GM21515 (cell line): Measurements from ENCODE around the gene CNP.
"Not testable (repeated sequence)": the region's sequence is repeated elsewhere in the genome, so short reads cannot be mapped to it uniquely, and the experiment has no call there.

Source experiments
- ATAC-seq: cut with Tn5 transposase; IDR thresholded peaks from one replicate; pipeline ENCODE4 v1.9.1; 2021; ENCODE audit not compliant: unreplicated experiment

CNP gene

DNA sequence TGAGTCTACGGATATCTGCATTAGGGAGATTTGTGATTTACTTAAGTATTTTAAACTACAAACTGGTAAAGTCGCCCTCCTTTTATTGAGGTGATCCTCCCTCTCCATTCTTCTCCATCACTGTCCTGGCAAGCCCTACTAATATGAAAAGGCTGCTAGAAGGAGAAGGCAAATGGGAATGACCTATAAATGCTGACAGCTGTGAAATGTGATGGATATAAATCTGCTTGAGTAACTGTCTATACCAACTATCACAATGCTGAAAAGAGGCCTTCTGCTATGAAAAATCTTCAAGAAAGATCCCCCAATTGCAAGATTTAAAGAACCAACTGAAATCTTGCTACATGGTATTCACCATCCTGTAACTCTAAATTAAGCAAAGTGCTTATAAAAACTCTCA, 35.1 kb downstream of the CNP start:
- no peak for ATAC-seq

DNA sequence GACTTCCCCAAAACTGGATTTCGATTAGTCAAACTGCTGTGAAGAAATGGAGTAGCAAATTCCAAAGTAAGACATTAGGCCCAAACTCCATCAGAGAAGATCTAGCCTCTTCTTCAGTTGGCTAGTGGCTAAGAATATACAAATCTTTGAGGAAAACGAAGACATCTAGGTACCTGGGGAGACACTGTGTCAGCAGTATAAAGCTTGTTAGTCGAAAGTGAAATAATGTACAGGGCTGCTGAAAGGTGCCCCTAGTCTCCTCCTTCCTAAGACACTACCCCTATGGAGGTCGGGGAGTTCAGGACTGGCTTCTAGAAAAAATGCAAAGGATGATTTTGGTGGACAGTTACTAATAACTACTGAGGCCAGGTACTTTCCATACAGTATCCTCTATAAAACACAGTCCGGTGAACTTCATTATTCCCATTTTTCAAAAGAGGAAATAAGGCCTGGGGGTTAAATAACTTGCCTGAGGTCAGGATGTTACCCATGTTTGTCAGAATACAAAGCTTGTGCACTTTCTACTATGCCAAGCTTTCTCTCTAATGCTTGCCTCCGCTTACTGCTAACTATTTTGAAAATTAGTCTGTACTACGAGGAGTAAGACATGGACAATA, 35.7 kb downstream of the CNP start:
- no peak for ATAC-seq

DNA sequence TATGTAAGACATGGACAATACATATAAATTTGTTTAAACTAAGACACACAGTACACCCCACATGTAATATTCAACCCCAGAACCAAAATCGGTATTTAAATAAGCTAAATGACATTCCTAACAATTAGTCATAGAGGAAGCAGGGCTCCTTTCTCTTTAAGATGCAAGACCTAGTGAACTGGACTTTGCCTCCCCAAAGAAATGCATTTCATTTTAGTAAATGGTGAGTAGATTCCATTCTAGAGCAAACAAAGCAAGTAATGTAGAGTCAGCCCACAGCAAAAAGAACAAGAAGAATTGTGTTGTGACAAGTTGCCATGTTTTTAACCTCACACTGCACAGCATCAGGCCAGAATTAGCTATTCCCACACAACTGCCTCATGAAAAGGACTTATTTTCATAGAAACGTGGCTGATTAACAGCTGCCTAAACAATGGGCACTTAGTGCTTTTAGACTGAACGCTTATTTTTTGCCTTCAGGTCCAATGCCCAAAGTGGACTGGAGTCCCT, 36.3 kb downstream of the CNP start:
- no peak for ATAC-seq

DNA sequence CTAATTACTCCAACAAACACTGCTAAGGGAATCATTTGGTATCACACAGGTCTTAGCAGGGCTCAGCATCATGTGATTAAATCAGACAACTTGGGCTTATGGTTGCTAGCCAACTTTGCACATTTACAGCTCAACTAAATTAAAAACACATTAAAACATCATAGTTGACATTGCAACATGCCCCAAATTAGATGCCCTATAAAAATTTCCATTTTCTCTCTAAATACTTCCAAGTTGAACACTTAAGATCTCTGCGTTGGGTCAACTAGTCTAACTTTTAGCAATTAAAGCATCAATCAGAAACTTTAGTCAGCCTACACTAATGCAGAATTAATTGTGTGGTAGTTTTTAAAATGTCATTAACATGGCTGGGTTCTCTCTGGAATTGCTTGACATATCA, 38.6 kb downstream of the CNP start:
- ATAC-seq: no peak

DNA sequence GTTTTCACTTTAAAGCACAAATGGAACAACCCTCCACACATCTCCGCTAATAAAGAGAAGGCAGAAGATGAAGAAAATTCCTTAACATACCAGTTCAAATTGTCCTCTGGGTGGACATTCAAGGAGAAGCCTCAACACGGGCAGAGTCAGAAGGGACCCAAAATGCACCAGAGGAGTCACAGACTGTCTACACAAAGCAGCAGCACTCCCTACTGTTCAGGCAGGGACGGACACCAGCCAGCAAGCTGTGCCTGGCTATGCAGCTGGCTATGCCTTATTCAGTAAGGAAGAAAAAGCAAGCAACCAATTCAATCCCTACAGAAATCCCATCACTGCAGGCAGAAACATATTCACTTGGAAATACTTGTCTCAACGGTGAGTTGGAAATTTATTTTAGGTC, 42.6 kb downstream of the CNP start:
- no peak for ATAC-seq

DNA sequence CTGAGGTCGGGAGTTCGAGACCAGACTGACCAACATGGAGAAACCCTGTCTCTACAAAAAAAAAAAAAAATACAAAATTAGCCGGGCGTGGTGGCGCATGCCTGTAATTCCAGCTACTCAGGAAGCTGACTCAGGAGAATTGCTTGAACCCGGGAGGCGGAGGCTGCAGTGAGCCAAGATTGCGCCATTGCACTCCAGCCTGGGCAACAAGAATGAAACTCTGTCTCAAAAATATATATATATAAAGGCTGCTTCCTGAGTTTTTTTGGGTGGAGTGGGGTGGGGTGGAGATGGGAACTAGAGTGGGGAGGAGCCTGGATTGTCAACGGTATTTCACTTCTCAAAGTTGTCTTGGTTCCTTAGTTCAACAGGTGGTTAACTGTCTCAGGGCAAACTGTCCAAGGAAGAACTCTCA, 43.7 kb downstream of the CNP start:
- not testable (repeated sequence) for ATAC-seq

DNA sequence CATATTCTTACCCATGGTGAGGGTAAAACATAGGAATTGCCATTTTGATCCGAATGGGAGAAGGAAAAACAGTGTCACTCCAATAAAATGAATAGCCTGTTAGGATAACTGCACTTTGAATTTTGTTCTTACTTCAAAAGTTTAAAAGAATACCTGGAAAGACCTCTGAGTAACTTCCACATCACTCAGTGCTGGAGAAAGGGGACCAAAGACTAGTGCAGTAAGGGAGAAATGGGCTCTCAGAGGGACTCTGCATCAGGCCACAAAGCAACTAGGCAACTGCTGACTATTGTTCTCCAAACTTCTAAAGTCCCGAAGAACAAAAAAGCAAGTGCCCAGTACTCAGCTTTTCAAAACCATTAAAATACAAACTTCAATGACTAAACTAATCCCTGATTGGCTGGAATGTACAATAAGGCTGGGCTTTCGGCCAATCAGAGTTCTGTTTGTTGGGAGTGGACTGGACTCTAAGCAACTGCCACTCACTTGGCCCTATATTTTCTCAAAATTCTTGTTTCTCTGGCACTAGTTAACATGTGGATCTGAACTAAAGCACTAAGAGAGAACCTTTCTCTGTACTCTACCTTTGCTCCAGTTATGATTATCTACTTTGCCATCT, 44.4 kb downstream of the CNP start:
- no peak for ATAC-seq

DNA sequence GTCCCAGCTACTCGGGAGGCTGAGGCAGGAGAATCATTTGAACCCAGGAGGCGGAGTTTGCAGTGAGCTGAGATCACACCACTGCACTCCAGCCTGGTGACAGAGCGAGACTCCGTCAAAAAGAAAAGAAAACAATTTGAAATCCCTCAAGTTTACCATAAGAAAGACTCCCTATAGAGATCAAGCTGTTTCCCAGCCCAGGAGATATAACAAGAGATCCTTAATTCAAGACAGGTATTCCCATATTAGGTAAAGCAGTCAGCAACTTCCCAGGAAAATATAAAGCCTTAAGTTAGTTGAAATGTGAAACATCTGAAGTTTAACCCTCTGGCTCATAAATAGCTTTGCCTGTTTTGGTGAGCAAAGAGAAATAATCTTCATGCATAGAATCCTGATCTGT, 45.8 kb downstream of the CNP start:
- not testable (repeated sequence) for ATAC-seq

DNA sequence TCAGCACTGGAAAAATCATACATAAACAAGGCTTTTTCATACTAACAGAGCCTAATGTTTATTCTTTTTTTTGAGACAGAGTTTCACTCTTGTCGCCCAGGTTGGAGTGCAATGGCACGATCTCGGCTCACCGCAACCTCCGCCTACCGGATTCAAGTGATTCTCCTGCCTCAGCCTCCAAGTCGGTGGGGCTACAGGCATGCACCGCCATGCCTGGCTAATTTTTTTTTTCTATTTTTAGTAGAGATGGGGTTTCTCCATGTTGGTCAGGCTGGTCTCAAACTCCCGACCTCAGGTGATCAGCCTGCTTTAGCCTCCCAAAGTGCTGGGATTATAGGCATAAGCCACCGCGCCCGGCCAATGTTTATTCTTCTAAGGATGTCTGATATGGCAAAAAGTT, 47.1 kb downstream of the CNP start:
- not testable (repeated sequence) for ATAC-seq

DNA sequence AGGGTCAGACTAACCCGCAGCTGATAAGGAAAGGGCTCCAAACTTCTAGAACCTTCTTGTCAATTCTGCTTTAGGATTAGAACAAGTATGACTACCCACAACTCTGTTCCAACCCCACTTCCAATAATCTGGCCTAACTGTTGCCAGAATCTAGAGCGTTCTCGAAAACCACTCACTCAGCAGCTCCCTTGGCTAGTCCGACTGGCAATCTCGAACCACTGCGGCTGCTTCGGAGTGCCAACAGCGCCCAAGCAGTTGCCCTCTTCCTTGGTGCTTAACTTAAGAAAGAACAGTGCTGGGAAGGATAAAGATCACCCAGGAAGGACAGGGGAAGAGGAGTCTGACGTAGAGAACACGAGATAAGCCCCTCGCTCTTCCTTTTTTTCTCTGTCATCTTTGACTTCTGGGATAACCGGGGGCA, 49.8 kb downstream of the CNP start:
- no peak for ATAC-seq

DNA sequence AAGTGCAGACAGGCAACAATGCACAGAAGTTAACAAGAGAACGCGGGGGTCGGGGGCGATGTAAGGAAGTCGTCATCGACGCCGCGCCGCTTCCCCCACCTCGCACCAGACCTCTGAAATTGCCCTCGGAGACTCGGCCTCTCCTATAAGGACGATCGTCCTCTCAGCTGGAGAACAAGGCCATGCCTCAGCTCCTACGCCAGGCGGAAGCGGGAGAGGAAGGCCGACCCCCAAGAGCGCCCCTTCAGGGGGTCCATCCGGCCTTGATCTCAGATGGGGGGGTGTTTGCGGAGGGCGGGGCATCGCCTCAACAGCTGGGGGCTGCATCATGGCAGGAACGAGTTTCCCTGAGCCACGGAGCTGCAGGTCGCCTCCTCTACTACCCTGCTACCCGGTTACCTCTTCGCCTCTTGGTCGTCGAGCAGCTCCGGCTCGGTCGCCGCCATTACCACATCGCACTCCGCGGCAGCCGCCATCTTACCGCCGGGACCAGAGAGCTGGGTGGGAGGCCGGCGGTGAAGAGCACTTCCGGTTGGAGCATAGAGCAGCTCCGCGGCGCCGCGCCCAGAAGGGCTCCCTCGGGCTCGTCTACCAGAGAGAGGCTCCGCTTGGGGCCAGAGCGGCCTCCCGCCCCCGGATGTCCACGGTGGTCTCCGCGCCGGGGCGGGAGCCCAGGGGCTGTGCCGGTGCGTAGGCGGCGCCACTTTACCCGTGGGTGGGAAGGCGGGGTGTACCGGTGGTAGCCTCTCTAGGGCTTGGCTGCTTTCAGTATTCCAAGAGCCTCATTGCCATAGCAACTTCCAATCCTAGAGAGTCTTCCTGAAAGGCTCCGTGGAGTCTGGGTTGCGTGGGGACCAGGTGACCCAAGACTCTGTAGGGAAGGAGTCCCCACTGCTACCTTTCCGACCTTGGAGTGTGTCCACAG, 50.6 kb downstream of the CNP start, which contains the start of gene DNAJC7:
Gene DNAJC7, minus strand, starts transcription at position 499 of the 925 bp plus-strand sequence. Its CDS starts 23 bp downstream, at position 476.
- ATAC-seq: peak; percentile 74

DNA sequence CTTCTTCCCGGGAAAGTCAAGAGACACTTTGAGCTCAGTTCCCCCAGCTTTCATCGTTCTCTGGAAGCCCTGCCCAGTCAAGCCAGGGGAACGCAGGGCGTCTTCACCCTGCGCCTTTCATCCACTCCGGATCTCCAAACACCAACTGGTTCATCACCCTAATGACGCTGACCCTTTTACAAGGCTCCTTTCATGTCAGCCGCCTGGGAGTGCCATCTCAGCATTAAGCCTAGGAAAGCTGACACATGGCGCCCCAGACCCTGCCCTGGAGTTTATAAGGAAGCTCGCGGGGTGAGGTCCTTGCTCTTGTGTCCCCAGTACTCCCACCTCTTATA, 51.2 kb downstream of the CNP start:
- peak; percentile 7 for ATAC-seq

DNA sequence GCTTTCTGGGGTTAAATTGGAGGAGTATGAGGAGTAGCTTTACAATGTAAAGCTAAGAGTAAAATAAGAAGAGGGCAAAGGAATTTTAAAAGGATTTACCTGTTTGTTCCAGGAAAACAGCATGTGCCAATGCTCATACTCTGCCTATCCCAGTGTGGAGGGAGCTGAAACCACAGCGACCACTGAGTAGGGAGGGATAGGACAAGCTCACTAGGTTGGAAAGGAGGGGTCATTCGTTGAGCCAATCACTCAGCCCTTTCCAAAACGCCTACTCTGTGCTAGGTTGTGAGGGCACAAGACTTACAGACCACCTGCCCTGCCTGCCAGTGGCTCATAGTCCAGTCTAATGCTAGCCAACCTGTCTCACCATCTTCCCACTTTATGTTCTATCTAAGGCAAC, 51.7 kb downstream of the CNP start:
- no peak for ATAC-seq

DNA sequence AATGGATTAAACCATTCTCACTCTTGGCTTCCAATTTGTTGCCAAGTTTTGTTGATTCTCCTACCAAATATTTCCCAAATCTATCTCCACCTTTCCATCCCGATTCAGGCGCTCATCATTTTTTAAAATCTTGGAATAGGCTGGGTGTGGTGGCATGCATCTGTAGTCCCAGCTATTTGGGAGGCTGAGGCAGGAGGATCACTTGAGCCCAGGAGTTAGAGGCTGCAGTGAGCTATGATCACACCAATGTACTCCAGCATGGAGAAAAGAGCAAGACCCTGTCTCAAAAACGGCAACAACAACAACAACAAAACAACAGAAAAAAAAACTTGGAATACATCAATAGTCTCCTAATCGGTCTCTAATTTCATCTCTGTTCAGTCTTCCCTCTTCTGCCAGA, 52.4 kb downstream of the CNP start:
- ATAC-seq: no peak

DNA sequence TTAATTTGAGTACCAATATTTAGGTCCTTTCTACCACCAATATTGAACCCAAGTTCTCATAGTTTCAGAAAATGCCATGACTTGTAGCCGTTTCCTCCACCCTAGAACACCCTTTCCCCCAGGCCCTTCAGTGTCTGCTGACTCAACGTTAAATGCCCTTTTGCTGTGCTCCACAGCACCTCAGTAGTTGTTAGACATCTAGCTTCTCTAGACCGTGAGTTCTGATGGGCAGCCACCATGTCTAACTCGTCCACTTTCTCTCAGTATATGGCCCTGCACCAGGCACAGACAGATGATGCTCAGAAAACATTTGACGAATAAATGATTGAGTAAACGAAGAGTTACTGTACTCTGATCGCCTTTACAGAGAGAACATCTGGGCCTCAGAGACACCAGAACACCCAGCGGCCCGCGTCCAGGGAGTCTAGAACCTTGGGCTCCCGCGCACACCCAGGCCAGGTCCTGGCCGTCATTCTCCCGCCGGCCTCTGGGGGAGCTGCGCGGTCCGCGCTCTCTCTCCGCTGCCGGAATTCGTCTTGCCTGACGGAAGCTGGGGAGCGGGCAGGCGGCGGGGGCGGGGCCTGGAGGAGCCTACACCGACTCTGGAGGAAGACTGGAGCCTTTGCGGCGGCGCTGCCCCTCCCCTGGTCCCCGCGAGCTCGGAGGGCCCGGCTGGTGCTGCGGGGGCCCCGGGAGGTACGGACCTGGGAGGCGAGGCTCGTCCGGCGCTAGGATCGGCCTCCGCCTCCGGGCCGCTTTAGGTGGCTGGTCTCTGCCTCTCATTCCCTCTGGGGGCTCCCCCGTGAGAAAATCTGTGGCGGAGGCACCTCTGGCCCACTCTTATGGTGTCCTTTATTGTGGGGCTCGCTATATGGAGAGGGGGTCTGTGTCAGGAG, 53.2 kb downstream of the CNP start, which contains the start of gene NKIRAS2:
Gene NKIRAS2, plus strand, starts transcription at position 582 of the 896 bp plus-strand sequence. CDS start 1,488 bp downstream, outside the sequence.
- ATAC-seq: peak; percentile 55

DNA sequence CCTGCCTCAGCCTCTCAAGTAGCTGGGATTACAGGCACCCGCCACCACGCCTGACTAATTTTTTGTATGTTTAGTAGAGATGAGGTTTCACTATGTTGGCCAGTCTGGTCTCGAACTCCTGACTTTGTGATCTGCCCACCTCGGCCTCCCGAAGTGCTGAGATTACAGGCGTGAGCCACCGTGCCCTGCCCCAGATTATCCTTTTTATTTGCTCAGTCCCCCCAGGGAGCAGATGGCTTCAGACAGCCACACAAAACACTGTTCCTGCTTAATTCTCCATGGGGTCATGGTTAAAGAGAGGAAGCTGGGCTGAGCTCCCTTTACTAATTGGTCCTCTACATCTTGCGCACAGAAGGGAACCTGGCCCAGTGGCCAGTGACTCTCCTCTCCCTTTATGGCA, 54.2 kb downstream of the CNP start:
- not testable (repeated sequence) for ATAC-seq

DNA sequence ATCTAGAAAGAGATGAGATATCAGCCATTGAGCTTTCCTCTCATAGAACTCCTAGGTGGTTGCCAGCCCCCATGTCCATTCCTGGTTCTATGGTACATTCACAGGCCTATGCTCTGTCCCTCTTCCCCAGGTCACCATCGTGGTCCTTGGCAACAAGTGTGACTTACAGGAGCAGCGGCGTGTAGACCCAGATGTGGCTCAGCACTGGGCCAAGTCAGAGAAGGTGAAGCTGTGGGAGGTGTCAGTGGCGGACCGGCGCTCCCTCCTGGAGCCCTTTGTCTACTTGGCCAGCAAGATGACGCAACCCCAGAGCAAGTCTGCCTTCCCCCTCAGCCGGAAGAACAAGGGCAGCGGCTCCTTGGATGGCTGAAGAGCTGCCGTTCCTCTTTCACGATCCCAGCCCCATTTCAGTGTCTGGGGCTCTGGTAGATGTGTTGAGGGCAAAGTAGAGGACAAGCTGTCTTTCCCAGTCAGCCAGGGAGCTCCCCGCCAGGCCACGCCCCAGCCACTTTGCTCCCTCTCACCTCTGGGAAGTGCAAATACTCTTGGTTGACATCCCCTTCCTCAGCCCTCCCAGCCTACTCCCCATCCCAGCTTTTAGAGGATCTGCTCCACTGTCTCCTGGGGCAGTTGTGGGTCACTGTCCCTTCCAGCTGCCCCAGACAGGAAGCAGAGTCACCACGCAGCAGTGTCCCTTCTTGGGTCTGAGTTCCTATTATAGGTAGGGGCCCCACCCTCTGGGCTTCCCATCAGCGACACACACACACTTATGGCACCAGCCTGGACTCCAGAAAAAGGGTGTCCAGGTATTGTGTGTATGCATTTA, 57.1 kb downstream of the CNP start:
- ATAC-seq: no peak

DNA sequence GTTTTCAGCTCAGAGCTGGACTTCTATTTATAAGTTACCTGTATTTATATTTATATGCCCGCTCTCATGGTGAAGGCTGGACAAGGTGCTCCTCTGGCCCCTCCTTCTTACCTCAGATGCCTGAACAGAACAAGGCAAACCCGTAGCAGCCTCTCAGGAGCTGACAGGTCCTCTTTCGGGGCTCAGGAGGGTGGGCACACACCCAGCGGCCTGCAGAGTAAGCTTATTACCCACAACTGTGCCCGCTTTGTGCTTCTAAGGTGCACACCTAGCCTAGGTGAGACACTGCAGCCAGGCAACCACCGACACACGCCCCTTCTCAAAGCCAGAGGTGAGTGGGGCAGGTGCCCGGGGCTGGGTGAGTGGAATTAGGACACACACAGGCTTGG, 58.6 kb downstream of the CNP start:
- ATAC-seq: peak; percentile 11

DNA sequence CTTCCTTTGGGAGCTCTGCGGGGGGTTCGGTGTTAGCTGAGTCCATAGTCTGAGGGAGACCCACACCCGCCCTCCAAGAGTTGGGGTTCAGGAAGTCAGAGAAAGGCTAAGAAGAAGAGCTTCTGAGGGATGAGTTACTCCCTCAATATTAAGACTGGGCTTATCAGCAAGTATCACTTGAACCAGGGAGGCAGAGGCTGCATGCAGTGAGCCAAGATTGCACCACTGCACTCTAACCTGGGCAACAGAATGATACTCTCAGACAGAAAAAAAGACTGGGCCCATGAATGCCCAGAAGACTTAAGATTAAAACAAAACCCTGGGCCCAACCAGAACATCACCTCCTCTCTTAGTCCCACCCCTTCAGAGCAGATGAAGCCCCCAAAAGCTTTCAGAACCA, 59.3 kb downstream of the CNP start:
- ATAC-seq: no peak
